Measurements from ENCODE around the gene GRB2.
"Not testable (repeated sequence)": the region's sequence is repeated elsewhere in the genome, so short reads cannot be mapped to it uniquely, and the experiment has no call there.

GRB2 gene

DNA sequence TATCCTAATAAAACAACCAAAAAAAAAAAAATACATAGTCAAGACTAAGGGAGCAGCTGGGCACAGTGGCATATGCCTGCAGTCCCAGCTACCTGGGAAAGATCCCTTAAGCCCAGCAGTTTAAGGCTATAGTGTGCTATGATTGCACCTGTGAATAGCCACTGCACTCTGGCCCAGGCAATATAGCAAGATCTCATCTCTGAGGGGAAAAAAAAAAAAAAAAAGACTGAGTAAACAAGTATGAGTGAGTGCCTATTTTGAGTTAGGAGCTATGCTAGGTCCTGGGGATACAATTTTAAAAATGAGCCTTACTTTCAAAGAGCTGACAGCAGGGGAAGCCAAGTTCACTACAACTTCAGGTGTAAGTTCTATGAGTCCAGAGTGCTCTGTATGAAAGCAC lies 55.4 kb downstream of the GRB2 start:
- no peak for DNase-seq (ENCODE audit: low read depth)

DNA sequence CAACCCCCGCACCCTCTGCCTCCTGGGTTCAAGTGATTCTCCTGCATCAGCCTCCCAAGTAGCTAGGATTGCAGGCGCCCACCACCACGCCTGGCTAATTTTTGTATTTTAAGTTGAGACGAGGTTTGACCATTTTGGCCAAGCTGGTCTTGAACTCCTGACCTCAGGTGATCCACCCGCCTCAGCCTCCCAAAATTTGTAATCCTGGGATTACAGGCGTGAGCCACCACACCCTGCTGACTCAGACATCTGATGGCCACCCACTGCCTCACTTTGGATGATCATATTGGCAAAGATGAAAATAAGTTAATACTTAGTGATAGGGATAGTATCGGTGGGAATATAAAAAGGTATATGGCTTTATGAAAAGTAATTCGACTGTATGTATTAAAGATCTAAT lies 55.9 kb downstream of the GRB2 start:
- DNase-seq (ENCODE audit: low read depth) = no peak

DNA sequence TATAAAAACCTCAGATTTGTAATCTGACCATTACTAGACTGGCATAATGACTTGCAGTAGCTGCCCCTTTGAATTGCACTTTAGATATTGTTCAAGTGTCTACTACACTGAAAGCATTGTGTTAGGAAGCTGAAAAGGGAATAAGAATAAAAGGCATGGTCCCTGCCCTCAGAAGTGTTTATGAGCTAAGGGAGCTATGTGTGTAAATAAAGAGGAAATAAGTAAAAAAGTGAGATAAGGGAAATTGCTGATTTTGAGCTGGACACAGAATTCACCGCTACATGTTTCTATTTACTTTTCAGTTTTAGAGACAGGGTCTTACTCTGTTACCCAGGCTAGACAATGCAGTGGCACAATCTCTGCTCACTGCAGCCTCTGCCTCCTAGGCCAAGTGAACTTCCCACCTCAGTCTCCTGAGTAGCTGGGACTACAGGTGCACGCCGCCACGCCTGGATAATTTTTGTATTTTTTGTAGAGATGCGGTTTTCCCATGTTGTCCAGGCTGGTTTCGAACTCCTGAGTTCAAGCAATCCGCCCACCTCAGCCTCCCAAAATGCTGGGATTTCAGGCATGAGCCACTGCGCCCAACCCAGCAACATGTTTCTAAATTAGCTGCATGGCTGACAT lies 57.0 kb downstream of the GRB2 start:
- no peak for DNase-seq (ENCODE audit: low read depth)

DNA sequence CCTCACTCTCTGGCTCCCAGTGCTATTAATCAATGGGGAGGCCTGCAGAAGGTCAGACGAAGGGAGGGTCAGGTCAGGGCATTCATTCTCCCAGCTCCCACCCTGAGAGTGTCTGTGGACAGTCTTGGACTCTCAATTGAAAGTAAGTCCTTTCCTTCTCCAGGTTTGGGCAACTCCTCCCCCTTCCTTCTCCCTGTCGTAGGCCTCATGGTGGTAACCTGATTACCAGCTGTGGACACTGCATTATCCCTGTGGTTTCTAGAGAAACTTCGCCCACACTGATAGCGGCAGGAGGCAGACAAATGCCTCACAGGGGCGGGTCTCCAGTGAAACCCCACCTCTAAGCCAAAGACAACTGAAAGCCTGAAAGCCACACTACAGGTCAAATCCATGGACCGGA lies 58.6 kb downstream of the GRB2 start:
- DNase-seq (ENCODE audit: low read depth) = no peak

DNA sequence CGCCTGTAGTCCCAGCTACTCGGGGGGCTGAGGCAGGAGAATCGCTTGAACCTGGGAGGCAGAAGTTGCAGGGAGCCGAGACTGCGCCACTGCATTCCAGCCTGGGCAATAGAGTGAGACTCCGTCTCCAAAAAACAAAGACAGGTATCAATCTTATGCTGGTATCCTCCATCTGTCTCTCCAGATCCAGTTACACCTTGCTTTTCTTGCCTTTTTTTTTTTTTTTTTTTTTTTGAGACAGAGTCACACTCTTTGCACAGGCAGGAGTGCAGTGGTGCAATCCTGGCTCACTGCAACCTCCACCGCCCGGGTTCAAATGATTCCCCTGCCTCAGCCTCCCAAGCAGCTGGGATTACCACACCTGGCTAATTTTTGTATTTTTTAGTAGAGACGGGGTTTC lies 59.1 kb downstream of the GRB2 start:
- DNase-seq (ENCODE audit: low read depth) = not testable (repeated sequence)

DNA sequence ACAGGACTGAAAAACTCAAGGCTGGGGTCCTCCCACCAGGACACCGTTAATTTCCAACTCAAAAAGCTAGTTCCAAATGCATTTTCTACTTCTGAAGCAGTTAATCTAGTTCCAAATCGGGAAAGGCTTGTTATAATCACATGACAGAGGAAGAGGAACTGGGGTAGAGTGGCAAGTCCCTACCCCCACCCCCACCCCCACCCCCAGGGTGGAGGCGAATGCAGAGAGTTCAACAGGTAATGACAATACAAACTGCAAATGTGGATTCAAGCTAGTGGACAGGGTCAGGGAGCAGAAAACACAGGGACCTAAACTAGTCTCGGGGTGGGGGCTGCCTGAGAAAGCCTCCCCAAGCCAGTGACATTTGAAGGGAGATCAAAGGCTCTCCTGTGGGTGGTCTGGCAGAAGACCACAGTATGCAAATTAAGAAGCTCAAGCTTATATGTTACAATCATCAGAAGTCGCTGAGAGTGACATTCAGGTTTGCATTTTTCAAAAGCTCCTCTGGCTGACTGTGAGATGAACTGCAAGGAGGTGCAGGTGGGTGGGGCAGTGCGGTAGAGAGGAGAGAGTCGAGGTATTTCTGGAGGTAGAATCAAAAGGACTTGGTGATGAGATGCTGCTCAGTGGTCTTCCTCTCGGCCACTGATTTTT lies 59.8 kb downstream of the GRB2 start:
- no peak for DNase-seq (ENCODE audit: low read depth)

DNA sequence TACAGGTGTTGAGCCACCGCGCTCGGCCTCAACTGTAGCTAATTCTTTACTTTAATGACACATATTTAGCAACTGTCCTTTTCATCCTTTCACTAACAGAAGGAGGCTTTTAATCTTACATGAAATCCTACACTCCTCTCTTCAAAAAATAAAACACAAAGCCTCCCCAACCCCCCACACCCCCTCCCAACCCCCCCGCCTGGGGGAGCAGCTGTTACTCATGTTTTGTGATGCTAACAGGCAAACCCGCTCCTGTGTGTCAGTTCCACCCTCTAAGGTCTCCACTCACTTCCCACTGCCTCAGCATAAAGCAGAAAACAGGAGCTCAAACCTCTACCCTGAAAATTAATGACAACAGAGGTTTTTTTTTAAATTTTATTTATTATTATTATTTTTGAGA lies 60.8 kb downstream of the GRB2 start:
- DNase-seq (ENCODE audit: low read depth) = no peak

DNA sequence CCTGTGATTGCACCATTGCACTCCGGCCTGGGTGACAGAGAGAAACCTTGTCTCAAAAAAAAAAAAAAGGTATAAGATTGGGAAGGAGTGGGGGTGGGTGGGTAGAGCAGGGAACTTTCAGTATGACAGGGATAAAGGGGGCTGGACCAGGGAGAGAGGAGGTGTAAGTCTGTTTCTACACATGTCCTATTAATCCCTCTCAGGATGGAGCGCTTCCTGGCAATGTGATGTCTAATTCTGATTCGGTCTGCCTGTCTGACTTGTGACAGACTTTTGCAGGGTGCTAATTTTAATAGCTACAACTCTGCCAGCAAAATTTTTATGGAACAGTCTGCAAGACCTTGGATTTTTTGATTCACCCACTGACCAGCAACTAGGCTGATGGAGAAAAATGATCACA lies 62.5 kb downstream of the GRB2 start:
- no peak for DNase-seq (ENCODE audit: low read depth)

DNA sequence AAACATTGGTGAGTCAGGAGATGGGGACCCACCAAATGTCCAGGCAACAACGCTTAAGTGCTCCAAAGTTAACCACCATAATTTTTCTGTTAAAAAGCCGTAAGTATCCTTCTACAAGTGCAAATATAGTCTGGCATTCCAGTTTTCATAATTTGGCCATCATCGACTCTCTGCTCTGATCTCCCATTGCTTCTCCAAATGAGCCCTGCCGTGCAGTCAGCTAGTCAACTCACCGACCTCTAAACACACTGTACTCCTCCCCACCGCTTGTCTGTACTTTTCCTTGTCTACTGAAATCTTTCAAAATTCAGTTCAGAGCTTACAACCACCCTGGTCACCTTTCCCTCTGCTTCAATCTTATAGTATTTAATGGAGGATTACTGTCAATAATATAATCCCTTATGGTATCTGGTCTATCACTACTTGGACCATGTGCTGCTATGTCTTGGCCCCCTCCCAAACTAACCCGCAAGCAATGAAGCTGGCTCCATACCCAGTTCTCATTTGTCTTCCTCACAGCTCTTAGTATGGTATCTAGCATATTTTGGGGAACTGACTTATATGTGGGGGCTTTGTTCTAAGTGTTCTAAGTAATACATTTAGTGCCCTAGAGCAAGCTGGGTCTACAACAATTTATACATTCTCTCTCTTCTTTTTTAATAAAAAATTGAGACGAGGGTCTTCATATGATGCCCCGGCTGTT lies 63.5 kb downstream of the GRB2 start:
- no peak for DNase-seq (ENCODE audit: low read depth)

DNA sequence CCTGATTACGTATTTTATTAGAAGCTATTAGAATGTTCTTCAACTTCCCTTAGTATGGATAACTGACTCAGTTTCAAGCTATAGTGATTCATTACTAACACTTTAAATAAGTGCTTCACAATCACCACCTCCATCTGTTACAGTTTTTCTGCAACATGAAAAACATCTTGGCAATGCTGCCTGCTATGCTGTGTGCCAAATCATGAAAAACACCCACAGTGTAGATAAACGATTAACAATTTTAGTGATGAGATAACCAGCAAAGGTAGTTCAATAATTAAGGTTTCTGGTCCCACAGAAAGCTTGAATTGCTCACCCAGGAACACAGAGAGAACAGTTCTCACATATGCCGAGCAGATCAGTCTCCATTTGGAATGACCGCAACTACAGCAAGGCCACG lies 64.8 kb downstream of the GRB2 start:
- no peak for DNase-seq (ENCODE audit: low read depth)

DNA sequence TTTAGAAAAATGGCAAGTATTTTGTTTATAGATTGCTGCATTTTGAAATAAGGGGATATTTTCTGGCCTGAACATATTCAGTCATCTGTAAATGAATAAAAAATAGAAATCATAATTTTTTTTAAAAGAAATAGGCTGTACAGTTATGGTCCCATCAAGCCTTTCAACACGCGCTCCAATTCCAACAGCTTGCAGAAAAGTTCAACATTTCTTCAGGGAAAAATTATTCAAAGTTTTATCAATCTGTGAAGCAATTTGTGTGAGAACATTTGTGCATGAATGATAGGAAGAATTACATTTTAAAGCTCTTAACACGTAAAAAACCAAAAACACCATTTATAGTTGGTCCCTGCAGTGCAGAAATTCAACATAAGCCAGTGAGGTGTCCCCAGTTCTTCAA lies 65.5 kb downstream of the GRB2 start:
- no peak for DNase-seq (ENCODE audit: low read depth)

DNA sequence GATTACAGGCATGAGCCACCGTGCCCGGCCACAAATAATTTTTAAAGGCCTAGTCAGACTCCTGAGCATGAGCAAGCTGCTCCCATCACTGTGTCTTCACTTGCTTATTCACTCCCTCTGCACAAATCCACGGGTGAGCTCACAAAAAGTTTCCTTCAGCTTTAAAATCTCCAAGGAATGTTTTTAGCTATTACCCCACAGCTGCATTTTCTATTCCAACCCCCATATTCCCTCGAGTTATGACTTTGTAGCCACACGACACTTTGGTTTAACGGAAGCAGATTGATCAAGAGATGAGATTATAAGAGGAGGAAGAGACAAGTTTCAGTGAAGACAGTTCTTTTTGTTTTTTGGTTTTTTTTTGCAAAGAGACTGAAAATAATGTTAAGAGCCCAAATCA lies 67.1 kb downstream of the GRB2 start:
- DNase-seq (ENCODE audit: low read depth) = peak; percentile 75

DNA sequence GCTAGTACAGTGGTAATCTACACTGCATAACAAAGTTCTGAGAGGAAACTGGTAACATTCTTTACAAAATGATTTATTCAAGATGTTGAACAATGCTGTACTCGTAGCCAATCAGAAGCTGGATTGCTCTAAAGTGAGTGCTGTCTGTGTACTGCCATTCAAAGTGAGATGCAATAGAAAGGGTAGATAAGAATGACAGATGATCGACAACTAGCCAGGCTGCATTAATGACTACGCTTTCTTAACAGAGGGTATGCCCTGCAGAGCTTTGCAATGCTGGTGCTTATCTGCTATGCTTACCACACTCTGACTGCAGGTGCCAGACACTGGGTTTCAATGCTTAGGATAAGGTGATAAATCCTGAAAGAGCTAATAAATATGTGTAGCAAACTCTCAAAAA lies 70.2 kb downstream of the GRB2 start:
- DNase-seq (ENCODE audit: low read depth) = no peak

DNA sequence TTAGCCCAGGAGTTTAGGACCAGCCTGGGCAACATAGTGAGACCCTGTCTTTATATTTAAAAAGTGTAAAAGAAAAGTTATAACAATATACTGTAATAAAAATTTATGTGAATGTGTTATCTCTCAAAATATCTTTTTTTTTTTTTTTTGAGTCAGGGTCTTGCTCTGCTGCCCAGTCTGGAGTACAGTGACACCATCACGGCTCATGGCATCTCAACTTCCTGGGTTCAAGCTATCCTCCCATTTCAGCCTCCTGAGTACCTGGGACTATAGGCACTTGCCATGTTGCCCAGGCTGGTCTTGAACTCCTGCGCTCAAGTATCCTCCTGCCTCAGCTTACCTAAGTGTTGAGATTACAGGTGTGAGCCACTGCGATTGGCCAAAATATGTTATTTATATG lies 70.8 kb downstream of the GRB2 start:
- DNase-seq (ENCODE audit: low read depth) = no peak

DNA sequence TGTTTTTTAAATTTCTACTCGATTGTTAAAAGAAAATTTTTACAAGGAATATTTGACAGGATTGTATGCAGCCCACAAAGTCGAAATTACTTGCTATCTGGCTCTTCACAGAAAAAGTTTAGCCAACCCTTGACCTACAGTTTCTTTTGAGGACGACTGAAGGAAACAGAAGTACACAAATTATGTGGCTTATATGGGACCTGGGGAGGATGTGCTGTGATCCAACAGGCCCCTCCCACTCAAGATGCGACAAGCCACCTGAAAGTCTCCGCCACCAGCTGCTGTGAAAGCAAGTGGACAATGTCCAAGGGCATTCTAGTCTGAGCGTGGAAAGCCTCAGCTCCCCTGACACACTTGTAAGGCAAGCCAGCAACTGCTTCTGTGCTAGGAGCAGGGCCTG lies 73.8 kb downstream of the GRB2 start:
- DNase-seq (ENCODE audit: low read depth) = no peak

DNA sequence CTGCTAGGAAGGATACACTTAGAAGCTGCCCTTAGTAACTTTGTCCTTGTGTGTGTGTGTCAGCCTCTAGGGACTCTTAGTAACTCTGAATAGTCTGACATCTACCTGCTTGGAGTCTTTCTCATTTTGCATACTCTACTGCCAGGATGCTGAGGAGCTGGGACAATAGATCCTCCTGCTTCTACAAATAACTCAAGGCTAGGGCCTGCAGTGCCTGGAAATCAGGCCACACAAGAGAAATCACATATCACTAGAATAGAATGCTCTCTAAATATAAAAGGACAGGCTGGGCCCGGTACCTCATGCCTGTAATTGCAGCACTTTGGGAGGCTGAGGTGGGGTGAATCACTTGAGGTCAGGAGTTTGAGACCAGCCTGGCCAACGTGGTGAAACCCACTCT lies 77.7 kb downstream of the GRB2 start:
- no peak for DNase-seq (ENCODE audit: low read depth)

DNA sequence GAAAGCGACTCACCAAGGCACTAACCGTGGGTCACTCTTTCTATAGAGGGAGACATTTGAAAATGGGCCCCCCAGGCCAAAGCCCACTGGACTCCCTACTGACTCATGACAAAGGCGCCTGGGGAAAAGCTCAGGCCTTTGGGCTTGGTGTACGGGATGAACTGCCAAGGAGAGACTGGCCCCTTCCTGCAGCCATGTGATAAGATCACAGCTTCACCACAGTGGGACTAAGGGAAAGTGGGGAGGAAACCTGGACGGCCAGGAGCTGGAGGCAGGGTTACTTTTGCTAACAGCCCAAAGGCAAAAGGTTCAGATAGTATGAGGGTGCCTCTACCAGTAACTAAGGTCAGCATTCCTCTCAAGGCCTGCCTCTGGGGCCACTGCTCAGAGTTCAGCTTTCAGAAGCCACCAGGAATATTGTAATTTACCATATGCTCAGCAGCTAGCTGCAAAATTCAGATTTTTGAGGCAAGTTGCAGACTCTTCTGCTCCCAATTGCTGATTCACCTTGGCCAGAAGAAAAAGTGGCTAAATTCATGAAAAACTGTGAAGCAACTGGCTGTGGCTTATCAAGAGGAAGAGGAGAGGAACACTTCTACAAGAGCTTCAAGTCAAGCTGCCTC lies 79.1 kb downstream of the GRB2 start:
- DNase-seq (ENCODE audit: low read depth) = no peak

DNA sequence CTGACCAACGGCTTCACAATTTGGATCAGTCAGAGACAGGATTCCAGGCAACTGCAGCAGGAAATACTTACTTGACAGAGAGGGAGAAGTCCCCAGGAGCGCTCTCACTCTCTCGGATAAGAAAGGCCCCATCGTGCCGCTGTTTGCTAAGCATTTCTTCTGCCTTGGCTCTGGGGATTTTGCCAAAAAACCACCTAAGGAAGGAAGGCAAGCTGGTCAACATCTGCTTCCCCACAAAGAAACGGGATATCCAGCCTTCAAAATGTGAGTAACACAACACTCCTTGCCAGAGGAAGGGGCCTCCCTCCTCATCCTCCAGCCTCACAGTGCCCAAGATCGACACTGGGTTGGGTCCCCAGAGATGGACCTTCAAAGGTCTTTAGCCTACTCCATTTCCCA lies 79.7 kb downstream of the GRB2 start:
- DNase-seq (ENCODE audit: low read depth) = no peak

DNA sequence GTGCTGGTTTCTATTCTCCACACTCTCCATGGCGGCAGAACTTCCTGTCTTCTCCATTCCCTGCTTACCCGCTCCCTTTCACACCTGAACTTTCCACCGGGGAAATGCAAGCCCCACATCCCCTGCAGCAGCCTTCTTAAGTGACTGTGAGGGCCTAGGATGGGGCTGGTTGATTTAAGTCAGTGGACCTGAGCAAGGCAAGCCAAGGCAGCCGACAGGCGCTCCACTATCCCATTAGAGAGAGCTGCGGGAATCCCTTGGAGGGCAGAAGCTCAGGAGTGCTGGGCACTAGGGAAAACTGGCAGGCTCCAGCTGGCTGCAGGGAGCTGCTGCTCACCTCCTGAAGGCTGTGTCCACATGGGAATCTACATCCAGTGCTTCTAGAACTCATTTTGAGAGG lies 80.1 kb downstream of the GRB2 start:
- no peak for DNase-seq (ENCODE audit: low read depth)

DNA sequence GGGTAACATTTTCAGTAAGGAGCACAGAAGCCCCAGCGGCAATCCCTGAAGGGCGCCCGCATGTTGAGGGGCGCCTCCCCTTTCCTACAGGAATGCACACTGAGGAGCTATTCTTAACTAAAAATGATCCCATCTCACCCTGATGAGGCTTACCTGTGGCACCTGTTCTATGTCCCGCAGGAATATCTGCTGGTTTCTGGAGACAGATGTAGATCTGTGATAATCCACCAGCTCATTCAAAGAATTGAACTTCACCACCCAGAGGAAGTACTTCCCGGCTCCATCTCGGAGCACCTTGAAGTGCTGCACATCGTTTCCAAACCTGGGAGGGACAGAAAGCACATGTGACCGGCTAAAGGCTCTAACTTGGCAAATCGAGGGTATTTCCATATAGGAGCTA lies 84.0 kb downstream of the GRB2 start:
- DNase-seq (ENCODE audit: low read depth) = no peak

DNA sequence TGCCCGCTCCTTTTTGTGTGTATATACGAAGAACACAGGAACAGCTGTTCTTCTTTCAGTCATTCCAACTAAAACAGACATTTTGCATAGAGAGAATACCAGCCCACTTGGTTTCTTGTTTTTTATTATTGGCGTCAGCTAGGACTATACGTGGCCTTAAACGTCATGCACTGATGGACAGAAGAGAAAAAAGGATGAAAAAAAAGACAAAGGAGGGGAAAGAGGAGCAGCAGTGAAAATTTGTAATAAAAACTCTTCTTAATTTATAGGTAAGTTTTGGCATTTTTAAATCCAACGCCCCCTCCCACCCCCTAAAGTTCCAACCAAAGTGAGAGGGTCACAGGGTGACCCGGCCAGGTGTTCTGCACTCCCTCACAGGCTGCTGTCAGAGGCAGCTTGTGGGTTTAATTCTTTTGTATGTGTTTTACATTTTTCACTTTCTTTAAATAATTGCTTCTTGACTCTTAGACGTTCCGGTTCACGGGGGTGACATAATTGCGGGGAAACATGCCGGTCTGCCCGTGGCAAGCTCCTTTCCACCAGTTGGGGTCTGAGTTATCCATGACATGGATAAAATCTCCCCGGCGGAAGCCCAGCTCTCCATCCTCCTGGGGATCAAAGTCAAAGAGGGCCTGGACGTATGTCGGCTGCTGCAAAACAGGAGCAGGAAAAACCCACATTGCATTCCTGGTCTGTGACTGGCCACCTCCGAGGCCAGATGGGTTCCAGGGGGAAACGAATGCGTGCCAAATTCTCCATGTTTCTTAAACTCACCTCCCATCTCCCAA lies 85.4 kb downstream of the GRB2 start:
- no peak for DNase-seq (ENCODE audit: low read depth)

DNA sequence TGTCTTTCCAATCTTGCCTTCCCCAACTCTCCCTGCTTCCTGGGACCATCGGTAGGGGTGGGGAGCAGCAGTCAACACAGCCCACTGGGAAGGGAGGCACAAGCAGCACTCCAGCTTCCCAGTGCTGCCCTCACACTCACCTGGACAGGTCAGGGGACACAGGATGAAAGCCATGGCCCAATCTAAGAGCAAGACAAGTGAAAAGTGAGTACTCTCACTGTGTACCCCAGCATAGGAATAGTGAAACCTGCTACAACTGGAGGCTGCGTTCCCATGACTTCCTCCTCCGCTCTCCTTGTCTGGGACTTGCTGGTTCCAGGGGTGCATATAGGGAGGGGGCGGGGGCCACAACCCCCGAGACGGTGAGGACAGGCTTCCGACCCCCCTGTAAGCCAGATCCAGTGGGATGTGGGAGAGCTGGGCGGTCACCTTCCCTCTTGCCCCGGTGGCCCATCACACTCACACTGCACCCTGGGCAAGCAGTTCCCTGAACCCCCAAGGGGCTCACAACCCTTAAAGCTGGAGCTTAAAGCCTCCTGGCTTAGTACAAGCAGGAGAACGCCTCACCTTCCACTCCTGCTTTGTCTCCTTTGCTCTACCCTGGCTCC lies 86.8 kb downstream of the GRB2 start:
- no peak for DNase-seq (ENCODE audit: low read depth)
